SW 1271 (cell line): ENCODE results near the gene CD52.
A peak's percentile ranks its signal among the peaks of the same experiment; 100 is the strongest.
"Not testable (repeated sequence)": the region's sequence is repeated elsewhere in the genome, so short reads cannot be mapped to it uniquely, and the experiment has no call there.

ENCODE experiments used
- DNase-seq, 2 experiments: peaks; one replicate each; lab custom pipeline; 2025; lab: John Stamatoyannopoulos, UW

CD52 gene

GRCh38 chr1:26300578-26301275 lies 17.0 kb upstream of the CD52 start:
- DNase-seq = no peak

- no peak for DNase-seq
Measured at GRCh38 chr1:26302733-26303405, 14.9 kb upstream of the CD52 start.

- DNase-seq = no peak
Measured at GRCh38 chr1:26305667-26306289, 12.0 kb upstream of the CD52 start.

GRCh38 chr1:26306290-26307229 lies 11.2 kb upstream of the CD52 start, which contains the start of gene UBXN11:
Gene UBXN11 (minus strand): TSS chr1:26306636. CDS start chr1:26302883, 3,753 bp downstream.
- peak; percentile 83 to 93 for DNase-seq

GRCh38 chr1:26307363-26307781 lies 10.4 kb upstream of the CD52 start:
- no peak for DNase-seq

GRCh38 chr1:26307966-26308899 lies 9.5 kb upstream of the CD52 start:
- not testable (repeated sequence) for DNase-seq

- no peak for DNase-seq
Measured at GRCh38 chr1:26314501-26314900, 3.3 kb upstream of the CD52 start.

GRCh38 chr1:26315874-26316850 lies 1.6 kb upstream of the CD52 start:
- no peak for DNase-seq

DNA sequence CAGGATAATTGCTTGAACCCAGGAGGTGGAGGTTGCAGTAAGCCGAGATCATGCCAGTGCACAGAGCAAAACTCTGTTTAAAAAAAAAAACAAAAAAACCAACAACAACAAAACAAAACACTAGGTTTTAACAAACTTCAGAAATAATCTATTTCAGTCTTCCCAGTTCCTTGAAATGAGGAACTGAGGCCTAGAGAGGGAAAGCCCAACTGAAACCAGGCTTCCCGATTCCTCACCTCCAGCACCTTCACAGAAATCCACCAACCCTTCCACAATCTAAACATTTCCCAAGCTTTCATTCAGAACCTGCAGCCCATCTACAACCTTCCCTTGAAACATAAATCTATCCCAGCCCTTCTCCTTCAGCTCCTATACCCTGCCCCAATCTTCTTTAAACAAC lies 612 bp upstream of the CD52 start:
- DNase-seq = no peak

- no peak for DNase-seq
Measured at GRCh38 chr1:26318338-26319064, 743 bp downstream of the CD52 start.

DNA sequence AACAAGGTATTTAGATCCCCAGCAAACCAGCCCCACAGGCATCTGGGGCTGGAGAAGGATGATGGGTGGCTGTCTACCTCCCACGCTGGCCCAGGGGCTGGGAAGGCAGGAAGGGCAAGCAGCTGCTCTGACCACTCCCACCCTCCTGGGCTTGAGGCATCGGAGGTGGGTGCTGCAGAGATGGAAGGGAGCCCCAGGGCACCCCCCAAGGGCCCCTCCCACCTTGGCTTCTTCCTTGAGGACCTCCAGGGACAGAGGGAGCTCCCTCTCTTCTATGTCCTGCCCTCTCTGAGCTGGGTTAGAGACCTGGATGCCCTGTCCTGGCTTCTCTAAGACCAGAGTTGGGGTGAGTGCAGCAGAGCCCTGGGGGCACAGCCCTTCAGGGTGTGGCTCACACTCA lies 3.1 kb downstream of the CD52 start:
- no peak for DNase-seq

DNA sequence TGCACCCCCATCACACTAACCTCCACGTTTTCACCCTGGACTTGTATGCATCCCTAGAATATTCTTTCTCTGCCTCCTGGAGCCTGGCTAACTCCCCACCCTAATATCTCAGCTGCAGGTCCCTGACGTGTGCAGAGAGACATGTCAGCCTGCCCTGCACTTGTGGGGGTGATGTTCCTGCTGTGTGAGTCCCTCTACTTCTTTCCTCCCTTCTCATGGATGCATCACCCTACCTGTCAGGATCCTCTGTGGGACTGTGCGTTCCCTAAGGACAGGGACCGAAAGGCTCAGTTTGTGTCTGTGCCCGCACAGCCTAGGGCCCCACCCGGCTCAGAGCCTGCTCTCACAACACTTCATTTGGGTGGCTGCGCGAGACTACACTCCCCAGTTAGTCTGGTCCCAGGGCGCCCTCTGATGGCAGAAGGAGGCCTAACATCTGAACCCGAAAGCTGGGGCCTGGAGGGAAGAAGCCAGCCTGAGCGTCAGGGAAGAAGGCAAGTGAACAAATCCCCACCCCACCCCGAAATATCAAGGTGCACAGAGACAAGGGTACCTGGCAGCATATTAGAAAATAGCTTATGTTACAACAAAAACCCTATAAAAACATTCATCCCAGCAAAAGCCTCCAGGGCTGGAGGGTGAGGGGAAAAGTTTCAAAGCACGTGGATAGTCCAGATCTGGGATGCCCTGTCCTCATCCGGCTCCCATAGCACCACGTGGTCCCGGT lies 3.7 kb downstream of the CD52 start:
- DNase-seq = peak; percentile 39 to 61

- DNase-seq = no peak
Measured at GRCh38 chr1:26322042-26322331, 4.2 kb downstream of the CD52 start.

DNA sequence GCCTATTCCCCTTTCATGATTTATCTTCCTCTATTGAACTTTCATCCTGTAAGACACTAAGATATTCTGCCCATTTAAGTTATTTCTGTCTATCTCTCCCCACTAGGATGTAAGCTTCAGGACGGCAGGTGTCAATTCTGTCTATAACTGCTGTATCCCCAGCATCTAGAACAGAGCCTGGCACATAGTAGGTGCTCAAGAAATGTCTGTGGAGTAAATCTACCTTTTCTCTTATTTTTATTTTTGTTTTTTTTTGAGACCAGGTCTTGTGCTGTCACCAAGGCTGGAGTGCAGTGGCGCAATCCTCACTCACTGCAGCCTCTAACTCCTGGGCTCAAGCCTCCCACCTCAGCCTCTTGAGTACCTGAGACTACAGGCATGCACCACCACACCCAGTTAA lies 5.6 kb downstream of the CD52 start:
- no peak for DNase-seq

DNA sequence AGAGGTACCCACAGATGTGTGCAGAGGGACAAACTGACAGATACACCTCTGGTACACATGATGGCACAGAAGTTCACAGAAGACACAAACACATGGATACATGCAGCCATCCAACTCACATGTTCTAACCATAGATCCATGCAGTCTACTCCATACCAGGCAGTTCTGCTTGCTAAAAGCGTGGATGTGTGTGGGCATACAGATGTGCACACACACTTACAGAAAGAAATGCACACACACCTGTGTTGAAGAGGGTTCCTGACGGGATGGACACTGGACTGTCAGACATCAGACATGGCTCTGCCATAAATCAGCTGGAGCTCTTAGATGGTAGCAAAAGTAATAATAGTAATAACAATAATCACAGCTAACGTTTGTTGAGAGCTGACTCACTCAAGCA lies 6.8 kb downstream of the CD52 start:
- no peak for DNase-seq

GRCh38 chr1:26327956-26328362 lies 10.2 kb downstream of the CD52 start:
- no peak for DNase-seq

DNA sequence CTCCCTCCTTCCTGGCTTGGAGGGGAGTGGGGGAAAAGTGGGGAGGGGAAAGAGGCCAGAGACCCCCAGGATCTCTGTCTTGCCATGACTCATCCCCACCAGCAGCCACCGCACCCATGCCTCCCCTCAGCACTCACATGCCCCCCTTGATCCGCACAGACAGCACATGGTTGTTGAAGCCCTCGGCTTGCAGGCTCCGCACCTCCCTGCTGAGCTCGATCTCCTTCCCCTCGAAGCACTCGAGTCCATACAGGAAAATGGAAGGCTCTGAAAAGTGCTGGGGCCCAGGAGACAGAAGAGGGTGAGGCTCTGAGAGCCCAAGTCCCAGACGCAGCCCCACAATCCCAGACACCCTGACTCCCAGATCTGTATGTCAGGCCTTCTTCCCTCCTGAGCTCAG lies 10.8 kb downstream of the CD52 start:
- DNase-seq = no peak

- not testable (repeated sequence) for DNase-seq
Measured at GRCh38 chr1:26329380-26329779, 11.6 kb downstream of the CD52 start.

- DNase-seq = no peak
Measured at GRCh38 chr1:26330276-26330675, 12.5 kb downstream of the CD52 start.
